Right lobe of liver (tissue), 4 donors: ENCODE results near the gene SIK2.

Source experiments
- CTCF ChIP-seq, 4 donors: fragments of 200-600 bp in 3 of 4; fragments of 450-650 bp in 1 of 4; IDR thresholded peaks; one replicate each; pipeline versions ENCODE4 v1.5.1 to v1.8.0; 2016 to 2022; ENCODE audit warnings: antibody characterized with exemption in 4 of 4, mild to moderate bottlenecking in 2 of 4
- POLR2A ChIP-seq: fragments of 450-650 bp; IDR thresholded peaks from one replicate; pipeline ENCODE4 v1.6.1; 2017; ENCODE audit warnings: antibody characterized with exemption, mild to moderate bottlenecking
- donor health status: DM: no; HTN: no; CAD: no.
- donor health status: DM: no; HTN: no; CAD: no.
- donor health status: DM: no; HTN: yes; CAD: no.

- TF ChIP-seq CTCF (IDR thresholded peaks at IDR 0.05) = no peak
- TF ChIP-seq POLR2A = no peak
Observed at GRCh38 chr11:111699579-111700156, 97.4 kb downstream of the SIK2 start.
